NCI-H1092 treated with DMSO at 0.1 percent for 48 hours (cell line): ENCODE data around the gene RAB22A.
A peak's percentile ranks its signal among the peaks of the same experiment; 100 is the strongest.

ENCODE experiments used
- DNase-seq: peaks from one replicate; lab custom pipeline; 2025; lab: John Stamatoyannopoulos, UW

Gene RAB22A

DNA sequence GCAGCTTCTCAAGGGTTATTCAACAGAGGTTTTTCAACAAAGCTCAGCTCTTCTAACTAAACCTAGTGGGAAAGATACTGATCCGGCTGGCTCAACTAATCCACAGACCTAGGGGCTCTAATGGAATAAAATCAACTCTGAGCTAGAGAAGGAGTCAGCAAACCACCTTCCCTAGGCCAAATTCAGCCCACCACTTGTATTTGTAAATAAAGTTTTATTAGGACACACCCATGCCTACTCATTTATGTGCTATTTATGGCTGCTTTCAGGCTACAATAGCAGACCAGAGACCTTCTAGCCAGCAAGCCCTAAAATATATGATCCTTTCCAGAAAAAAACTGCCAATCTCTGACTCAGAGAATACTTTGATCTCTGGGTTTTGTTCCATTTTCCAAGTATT is 6.0 kb upstream of the RAB22A start:
- DNase-seq, result no peak

DNA sequence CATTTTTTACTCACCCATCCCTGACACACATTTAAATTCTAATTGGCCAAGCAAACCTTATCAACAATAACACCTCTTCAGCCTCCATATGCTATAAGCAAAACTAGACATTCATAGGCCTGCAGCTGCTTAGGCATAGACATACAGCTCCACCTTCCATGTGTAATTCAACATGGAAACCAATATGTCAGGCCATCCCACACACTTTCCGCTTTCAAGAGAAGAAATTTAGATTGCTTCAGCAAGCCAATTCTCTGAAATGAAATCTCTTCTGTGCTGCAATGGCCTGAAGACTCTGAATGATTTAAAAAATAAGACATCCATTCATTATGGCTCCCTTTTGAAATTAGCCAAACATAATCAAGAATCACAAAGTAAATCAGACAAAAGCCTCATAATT is 4.5 kb upstream of the RAB22A start:
- no peak for DNase-seq

DNA sequence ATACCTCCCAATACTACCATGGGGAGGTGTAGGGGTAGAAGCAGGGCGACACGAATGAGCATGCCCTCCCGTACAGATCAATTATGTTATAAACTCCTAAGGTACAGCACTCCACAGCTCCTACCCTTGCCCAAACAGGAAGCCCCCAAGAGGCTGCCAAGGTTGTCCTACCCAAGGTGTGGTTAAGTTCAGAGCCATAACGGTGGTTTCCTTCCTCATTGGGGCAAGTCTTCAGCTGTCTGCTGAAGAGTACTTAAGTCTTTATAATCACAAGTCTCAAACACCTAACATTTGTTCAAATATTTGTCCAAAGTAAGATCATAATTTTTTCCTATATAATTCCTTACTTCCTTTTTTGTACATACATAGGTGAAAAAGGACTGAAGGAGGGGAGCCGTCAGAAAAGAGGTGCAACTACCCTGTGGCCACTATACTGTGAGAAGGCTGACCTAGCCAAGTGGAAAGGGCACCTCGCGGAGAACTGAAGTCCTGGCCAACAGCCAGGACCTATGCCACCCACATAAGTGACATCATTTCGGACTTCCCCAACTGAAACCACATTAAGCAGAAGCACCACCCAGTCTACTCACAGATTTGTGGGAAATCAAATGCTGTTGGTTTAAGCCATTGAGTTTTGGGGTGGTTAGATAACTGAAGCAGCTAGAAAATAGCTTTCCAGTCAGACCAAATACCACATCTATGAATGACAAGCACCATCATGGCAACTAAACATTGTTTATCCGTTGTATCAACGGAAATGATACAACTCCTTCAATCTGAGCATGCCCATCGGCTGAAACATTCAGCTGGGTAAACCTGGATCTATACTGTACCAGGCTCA is 2.9 kb upstream of the RAB22A start:
- no peak for DNase-seq

DNA sequence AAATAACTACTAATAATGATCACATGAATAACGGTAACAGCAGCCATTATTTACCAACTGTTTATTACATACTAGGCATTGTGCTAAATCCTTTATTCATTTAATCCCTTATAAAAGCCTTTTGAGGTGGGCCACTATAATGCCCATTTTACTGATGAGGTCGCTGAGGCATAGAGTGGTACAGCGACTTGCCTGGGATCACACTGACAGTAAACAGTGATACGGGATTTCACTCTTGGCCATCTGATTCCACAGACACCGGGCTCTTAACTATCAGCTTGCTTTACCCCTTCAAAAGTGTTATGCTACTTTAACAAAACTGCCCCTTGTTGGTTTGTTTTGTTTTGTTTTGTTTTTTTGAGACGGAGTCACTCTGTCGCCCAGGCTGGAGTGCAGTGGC is 2.2 kb upstream of the RAB22A start:
- no peak for DNase-seq

DNA sequence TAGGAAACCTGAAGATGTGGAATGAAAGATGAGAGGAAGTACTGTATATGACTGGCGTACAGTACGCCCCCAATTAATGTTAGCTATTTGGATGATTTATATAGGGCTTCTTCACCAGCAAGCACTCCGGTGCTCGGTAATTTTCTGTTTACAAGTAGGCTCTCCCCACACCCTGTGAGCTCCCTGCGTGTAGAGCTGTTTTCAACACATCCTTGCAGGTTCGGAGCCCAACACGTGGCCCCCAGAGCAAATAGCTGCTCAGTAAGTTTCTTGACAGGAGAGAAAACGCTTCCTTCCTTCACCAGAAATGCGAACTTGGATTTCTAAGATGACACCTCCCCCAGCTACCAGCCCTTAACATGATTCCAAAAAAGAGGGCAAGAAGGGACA is 1.2 kb upstream of the RAB22A start:
- DNase-seq, result no peak

DNA sequence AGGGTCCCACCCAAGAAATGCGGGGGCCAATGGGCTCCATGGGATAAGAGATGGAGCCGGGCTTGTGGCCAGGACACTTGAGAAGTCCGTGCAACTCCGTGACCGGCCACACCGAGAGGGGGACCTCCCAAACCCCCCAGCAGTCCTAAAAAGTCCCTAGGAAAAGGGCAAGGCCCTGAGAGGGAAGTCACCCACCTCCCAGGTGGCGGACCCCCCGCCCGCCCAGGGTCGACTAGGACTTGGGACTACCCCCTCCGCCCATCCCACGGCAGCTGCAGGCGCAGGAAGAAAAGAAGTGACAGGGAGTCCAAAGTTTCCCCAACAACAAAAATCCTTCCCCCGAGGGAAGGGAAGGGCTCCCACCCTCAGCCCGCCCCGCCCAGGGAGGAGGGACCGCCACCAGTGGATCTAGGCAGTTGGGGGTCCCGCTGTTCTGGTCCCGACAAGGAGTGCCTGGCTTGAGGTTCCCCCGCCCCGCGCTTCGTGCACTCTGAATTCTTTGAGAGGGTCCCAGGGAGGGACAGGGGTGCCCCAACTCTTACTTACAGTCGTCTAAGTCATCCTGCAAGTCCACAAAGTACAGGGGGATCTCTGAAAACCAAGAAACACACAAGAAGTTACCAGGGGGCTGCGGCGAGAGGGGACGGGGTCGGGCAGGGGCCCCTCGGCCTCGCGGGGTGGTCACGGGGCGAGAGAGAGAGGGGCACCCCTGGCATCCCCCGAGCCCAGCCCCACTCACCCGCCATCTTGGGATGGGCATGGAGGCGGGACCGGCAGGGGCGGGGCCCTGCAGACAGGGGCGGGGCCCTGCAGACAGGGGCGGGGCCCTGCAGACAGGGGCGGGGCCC is 611 bp upstream of the RAB22A start:
- no peak for DNase-seq

DNA sequence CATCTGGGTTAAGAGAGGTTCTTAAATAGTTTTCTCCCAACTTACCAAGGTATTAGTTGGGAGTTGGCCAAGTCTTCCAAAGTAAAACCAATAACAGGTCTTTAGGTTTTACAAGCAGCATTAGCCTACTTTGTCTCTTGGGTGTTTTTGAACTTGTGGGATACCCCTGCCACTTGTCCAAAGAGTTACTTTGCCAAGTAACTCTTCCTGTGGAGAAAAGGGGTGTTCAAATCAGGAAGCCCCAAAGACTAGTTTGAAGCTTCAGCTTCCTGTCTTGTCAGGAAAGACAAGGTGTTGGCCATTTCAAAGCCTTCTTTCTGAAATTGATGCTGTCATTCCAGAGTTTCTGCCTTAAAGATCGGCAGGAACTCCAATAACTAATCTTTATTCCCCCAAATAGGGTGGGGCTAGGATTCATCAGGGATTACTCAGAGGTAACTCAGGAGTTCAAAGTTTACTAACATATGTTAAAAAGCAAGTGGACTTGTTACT is 822 bp downstream of the RAB22A start:
- DNase-seq, result no peak

DNA sequence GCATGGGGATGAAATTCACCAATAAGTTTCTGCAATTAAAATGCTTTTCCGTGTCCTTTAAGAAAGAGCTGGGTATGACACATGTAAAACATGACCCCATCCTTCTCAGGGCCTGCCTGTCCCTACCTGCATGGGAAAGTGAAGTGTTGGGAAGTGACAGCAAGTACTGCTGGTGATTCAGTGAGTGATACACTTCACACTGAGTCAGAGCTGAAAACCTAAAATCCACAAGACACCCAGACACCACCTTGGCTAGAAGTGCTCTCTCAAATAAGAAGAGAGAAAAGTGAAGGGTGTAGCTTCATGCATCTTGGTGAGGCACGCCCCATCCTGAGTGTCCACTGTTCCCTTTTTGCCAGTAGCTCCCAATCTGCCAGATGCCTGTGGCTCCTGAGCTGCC is 3.3 kb downstream of the RAB22A start:
- DNase-seq, result no peak

DNA sequence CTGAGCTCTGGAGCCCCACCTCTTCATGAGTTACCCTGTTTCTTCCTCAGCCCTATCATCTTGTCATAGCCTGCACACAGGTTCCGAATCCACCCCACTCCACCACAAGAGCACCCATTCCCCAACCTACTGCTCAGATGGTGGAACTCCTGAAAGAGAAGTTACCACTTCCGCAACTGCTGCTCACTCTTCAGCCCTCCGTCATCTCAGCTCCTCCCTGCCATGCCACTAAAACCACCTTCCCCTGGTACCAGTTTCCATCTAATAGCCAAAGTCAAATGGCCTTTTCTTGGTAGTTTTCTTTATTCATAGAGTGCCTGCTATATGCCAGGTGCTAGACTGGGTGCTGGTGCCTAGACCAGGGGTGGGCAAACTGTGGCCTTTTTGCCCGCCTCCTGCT is 3.9 kb downstream of the RAB22A start:
- DNase-seq, result no peak

DNA sequence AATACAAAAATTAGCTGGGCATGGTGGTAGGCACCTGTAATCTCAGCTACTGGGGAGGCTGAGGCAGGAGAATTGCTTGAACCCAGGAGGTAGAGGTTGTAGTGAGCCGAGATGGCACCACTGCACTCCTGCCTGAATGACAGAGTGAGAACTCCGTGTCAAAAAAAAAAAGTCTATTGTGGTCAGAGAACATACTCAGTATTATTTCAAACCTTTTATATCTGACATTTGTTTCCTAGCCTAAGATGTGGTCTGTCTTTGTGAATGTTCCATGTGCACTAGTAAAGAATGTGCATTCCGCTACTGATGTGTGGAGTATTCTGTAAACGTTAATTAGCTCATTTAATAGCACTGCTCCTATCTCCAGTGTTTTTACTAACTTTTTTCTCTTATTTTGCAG is 11.7 kb downstream of the RAB22A start:
- DNase-seq, result no peak

DNA sequence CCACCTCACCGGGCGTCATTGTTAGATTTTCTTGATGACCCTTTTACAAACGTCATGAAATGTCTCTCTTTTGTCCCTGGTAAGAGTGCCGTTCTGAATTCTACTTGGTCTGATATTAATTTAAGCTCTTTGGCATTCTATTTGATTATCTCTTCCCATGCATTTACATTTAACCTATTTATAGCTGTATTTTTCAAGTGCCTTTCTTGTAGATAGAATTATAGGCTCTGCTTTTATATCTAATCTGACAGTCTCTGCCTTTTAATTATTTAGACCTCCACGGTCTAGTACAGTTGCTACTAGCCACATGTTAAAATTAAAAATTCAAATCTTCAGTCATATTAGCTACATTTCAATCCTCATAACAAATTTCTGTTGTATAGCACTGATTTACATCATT is 12.6 kb downstream of the RAB22A start:
- no peak for DNase-seq

DNA sequence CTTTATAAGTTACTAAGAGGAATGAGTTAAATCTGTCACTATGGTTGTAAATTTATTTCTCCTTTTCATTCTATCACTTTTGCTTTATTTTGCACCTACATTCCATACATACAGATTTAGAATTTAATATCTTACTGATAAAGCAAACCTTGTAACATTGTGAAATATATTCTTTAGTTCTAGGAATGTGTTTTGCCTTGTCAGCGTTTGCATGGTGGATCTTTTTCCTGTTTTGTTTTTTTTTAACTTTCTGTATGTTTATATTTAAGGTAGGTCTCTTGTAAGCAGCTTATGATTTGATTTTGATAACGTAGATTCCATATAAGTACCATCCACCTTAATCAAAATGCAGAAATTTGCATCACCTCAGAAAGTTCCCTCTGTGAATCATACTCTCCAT is 16.4 kb downstream of the RAB22A start:
- no peak for DNase-seq

DNA sequence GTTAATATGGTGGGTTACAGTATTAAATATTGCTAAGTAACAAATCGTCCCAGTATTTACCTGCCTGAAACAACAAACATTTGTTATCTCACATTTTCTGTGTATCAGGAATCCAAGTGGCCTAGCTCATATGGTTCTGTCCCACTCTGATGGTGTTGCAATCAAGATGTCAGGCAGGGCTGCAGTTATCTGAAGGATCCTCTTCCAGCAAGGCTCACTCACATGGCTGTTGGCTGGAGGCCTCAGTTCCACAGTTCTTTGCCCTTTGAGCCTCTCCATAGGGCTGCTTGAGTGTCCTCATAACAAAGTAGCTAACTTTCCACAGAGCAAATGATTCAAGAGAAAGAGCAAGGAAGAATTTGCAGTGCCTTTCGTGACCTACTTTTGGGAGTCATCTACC is 17.7 kb downstream of the RAB22A start:
- DNase-seq, result no peak

DNA sequence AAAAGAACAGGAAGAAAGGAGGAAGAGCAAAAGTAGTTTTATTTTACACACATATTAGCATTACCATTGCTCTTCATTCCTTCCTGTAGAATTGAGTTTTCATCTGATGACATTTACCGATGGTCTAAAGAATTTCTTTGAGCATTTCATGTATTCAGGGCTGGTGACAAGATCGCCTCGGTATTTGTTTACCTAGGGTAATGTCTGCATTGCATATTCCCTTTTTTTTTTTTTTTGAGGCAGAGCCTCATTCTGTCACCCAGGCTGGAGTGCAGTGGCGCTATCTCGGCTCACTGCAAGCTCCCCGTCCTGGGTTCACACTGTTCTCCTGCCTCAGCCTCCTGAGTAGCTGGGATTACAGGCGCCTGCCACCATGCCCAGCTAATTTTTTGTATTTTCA is 19.3 kb downstream of the RAB22A start:
- no peak for DNase-seq

DNA sequence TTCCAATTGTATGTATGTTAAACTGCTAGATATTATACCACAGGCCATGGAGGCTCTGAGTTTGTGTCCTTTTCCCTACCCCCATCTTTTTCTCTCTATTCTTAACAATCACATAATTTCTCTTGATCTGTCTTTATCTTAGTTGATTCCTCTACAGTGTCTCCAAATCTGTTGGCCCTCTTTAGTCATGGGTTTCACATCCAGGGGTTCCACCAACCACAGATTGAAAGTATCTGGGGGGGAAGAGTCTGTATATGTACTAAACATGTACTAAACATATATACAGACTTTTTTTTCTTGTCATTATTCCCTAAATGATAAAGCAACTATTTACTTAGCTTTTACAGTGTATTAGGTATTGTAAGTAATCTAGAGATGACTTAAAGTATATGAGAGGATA is 20.2 kb downstream of the RAB22A start:
- DNase-seq, result no peak

DNA sequence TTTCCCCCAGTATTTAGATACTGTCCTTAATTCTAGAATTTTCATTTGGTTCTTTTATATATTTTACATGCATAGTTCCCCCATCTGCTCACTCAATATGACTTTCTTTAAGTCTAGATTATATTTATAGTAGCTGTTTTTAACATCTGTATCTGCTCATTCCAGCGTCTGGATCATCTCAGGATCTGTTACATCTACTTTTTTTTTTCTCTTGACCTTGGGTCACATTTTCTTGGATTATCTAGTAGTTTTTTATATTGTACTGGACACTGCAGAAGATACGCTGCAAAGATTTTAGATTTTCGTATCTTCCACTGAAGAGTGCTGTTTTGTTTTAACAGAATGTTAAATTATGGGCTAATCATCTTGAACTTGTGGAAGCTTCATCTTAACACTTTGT is 20.7 kb downstream of the RAB22A start:
- no peak for DNase-seq

DNA sequence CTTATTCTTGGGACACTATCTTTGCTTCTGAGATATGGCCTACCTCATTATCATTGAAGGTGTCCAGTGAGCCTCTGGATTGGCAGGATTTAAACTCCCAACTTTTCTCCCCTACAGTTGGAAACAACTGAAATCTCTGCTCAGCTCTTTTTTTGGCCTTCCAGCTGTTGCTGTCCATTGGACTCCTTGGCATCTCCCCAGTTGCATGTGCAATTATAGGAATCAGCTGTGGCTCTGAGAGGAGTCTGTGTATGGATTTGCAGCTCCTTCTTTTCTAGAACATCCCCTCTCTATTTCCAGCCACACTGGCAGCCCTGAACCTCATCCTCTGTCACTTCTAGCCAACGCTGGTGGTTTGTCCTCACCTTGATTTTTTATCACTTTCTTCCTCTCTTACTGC is 21.2 kb downstream of the RAB22A start:
- no peak for DNase-seq

DNA sequence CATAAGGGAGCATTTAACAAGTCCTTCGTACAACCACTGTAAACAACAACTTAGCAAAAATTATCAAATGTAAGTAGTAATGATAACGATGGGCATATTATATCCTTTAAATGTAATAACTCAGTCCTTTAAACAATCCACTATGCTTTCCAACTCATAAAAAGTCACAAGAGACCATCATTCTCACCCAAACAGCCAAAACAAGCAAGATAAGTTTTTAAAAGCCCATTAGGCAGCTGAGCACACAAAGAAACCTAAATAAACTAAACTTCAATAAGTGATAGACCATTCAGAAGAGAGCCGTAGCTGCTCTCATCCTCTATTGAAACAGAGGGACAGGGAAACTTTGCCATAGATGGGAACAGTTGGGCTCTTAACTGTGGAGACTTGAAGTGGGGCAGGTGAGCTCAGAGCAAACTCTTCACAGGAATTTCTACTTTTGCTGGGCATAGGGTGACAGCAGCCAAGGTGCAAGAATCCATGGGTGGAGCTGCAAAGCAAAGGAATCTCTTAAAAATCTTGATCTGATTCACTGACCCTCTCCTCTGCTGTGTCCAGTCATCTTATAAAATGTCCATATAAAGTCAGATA is 22.5 kb downstream of the RAB22A start:
- DNase-seq, result peak; percentile 15

DNA sequence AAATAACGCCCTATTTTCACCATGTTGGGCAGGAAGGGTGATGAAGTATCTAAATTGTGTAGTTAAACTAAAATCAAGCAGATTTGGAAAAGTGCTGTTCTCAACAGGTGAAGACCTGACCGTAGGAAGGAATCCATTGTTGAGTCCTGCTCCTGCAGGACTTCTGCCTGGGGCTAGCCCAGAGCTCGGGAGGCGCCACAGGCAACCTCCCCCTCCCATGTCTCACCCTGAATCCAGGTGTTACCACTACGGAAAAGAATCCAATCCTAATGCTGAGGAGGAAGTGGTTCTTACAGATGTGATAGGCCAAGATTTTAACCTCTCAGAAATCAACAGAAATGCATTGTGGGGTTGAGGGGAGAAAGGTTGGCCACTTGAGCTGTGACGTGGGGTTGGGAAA is 30.2 kb downstream of the RAB22A start:
- no peak for DNase-seq

DNA sequence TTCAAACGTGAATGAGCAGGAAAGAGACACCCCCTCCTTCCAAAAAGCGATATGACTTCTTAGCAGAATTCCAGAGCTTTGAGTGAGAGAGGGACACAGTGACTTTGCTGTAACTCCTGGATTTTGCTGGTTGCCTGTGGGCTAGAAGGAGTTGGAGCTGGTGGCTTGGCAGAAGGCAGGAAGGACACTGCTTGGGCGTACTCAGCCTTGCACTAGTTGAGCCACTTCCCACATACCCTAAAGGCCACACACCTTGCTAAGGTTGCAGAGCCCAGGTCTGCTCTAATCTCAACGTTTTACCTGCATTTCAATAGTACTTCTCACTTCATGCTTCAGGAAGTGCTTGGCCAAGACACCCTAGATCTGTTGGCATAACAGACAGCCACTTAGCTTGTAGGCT is 30.6 kb downstream of the RAB22A start:
- no peak for DNase-seq

DNA sequence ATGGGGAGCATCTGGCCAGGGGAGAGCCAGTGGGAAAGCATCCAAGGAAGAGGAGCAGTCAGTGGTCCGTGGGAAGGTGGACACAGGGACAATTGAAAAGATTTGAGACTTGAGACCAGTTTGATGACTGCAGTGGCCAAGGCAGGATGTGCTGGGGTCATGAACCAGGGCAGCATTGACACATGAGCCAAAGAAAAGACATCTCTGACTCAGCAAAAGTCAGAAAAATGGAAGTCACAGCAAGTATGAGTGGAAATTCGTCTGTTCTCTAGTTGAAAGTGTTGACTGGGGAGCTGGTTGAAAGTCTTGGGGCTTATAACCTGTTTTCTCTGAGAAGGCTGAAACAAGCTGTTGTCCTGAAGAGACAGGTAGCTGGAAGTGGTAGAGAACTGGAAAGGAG is 31.3 kb downstream of the RAB22A start:
- DNase-seq, result no peak

DNA sequence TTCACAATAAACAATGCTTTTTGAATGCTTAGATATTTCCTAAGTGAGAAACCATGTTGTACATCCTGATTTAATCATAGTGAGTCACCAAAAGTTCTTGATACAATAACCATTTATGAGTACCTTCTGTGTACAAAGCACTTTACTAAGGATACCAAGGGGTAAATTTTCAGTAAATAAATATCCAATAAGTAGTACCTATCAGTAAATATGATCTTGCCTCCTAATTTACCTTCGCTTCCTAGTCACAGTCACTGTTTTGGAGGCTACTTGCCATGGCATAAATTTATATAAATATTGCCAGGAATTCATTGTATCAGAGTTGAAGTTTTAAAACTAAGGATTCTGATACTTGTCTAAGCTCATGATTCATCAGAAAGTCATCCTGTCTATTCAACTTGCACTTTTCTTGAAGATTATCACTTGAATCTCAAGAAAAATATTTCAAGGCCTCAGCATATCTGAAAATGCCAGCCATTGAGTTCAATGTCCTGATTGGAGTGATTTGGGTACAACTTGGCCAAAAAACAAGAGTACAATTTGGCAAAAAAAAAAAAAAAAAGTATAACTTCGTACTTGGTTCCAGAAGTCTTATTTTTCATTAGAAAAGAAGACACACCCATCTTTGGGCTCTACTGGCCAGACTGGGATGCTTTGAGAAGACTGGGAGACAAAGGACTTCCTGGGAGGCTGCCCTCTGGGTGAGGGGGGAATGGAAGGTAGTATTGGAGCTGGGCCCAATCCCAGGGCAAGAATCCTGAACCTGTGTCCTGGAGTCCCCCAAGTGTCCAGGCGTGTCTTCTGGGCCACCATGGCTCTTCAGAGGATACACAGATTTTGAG is 32.8 kb downstream of the RAB22A start:
- no peak for DNase-seq
